OCI-LY3 (cell line): ENCODE data around the gene PPP2R2B.

ENCODE experiments used
- EZH2phosphoT487 ChIP-seq: fragments of 200-600 bp; shearing (Covaris generic); IDR thresholded peaks from 2 replicates; pipeline ENCODE4 v1.6.1; 2018; ENCODE audit warnings: antibody characterized with exemption, mixed run types, low read depth
- TF ChIP-seq, protein P1 (sequence below): fragments of 200-600, 300-600 bp; sonication (generic); IDR thresholded peaks from 2 replicates; pipeline ENCODE4 v1.5.1; 2014; ENCODE audit warnings: antibody characterized with exemption, low read length, low read depth

DNA sequence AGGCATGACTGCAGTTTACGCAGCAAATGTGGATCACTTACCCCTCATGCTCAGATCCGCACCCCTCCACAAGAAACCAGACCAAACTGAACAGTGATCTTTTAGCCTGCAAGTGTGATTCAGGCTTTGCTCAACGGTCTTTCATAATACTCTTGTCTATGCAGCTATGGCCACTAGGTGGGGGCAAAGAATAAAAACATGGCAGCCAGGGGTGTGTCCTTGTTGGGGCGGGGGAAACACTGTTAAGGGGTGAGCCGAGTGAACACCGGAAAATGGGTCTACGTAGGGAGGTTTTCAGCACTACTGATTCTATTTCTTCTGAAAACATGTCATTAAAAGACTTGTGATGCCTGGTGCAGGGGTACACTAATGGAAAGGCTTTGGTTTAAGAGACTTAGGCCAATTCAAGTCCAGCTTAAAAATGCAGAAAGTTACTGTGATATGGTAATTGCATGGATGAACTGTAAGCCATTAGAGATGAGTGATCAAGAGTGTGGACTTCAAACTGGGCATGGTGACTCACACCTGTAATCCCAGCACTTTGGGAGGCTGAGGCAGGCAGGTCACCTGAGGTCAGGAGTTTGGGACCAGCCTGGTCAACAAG lies 312.7 kb downstream of the PPP2R2B start:
- TF ChIP-seq, protein P1, sequence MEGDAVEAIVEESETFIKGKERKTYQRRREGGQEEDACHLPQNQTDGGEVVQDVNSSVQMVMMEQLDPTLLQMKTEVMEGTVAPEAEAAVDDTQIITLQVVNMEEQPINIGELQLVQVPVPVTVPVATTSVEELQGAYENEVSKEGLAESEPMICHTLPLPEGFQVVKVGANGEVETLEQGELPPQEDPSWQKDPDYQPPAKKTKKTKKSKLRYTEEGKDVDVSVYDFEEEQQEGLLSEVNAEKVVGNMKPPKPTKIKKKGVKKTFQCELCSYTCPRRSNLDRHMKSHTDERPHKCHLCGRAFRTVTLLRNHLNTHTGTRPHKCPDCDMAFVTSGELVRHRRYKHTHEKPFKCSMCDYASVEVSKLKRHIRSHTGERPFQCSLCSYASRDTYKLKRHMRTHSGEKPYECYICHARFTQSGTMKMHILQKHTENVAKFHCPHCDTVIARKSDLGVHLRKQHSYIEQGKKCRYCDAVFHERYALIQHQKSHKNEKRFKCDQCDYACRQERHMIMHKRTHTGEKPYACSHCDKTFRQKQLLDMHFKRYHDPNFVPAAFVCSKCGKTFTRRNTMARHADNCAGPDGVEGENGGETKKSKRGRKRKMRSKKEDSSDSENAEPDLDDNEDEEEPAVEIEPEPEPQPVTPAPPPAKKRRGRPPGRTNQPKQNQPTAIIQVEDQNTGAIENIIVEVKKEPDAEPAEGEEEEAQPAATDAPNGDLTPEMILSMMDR, result peak; percentile 60
- no peak for TF ChIP-seq EZH2phosphoT487
